HG03135 (cell line): ENCODE results near the gene CELSR3.

ENCODE experiments used
- ATAC-seq: cut with Tn5 transposase; IDR thresholded peaks from one replicate; pipeline ENCODE4 v1.9.1; 2021; ENCODE audit warnings: mild to moderate bottlenecking, moderate library complexity; ENCODE audit not compliant: unreplicated experiment

Gene CELSR3

GRCh38 chr3:48636149-48636655 lies 26.5 kb downstream of the CELSR3 start:
- ATAC-seq, result no peak

DNA sequence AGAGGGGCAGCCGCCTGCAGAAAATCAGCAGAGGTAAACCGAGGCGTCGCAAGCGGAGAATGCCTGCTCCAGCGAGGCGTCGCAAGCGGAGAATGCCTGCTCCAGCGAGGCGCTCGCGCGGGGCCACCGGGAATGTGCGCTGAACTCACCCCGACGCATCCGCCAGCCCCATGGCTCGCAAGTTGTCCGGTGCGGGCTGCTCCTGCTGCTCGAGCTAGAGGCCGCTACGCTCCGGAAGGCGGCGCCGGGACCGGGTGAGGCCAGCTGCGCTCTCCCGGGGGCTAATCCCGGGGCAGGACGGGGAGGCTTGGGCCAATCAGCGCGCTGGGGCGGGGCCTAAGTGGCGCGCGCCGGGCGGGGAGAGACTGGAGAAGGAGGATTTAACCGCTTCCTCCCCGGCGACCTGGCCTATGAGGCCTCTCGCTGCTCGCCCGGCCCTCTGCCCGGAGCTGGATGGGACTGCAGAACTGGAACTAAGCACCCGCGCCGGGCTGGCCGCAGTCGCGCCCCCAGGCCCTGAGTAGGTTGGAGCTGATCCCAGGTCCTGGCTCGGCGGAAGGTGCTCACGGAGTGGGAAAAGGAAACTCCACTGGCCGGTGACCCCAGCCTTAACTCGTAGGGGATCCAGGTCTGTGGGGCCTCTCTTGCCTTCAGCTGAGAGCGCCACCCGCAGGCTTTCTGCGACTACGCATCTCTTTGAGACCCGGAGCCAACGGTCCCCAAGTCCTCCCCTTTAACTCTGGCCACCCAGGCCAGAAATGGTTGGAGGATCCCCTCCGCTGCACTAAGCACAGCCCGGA lies 27.3 kb downstream of the CELSR3 start, which contains the start of gene SLC26A6:
TSS of gene SLC26A6 (minus strand) at position 240 of the 800 bp plus-strand sequence. CDS start at position 172, 68 bp downstream.
- peak; percentile 88 for ATAC-seq

GRCh38 chr3:48634661-48635221 lies 27.9 kb downstream of the CELSR3 start:
- ATAC-seq, result peak; percentile 21

- no peak for ATAC-seq
These were observed 28.9 kb downstream of the CELSR3 start for GRCh38 chr3:48633743-48634142.

- no peak for ATAC-seq
These were observed 29.4 kb downstream of the CELSR3 start for GRCh38 chr3:48633256-48633655.

DNA sequence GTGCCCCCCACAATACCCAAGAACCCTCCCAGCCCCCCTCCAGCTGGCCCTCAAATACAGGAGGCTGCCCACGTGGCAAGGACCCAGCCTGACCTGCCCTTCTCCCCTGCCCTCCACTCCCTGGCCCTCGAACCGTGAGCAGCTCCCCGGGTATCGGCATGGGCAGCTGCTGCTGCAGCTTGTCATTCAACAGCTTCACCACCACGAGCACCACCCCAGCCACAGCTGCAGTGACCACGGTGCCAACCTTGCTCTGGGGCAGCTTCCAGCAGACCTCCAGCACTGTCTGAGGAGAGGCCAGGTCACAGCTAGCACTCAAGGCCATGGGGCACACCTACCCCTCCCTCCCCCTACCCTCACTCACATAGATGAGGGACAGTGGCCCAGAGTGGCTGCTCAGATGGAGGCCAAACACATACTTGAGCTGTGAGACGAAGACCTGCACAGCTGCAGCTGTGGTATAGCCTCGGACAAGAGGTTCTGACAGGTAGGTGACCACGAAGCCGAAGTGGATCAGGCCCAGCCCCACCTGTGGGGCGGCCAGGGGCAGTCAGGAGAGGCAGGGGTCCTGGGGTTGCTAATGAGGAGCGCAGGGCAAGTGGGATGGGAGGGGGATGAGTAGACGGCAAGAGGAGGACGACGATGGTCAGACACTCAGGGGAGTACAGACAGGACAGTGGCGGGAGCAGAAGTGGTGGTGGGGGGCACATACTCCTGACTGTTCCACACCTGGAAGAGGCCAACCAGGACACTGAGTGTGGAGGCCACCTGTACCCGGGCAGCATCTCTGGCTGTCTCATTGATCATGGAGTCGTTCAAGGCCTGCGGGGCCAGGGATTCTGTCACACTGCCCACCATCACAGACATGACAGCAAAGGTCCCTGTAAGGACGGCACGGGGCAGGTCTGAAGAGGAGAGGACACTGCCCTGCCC lies 30.9 kb downstream of the CELSR3 start:
- ATAC-seq, result no peak

GRCh38 chr3:48630833-48631232 lies 31.9 kb downstream of the CELSR3 start:
- no peak for ATAC-seq

DNA sequence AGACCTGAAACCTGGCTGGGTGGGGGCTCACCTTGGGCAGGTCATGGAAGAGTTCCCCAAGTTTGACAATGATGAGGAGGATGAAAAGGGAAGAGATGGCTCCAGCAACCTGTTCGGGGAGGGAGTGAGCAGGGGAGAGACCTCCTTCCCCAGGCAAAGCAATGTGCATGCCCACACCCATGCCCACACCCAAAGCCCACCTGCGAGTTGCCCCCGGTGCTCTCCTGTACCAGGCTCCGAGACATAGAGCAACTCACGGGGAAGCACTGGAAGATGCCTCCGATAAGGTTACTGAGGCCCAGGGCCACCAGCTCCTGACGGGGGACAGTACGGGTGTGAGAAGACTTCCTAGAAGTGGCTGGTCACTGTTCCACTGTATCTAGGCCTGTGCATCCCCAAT lies 32.3 kb downstream of the CELSR3 start:
- no peak for ATAC-seq

DNA sequence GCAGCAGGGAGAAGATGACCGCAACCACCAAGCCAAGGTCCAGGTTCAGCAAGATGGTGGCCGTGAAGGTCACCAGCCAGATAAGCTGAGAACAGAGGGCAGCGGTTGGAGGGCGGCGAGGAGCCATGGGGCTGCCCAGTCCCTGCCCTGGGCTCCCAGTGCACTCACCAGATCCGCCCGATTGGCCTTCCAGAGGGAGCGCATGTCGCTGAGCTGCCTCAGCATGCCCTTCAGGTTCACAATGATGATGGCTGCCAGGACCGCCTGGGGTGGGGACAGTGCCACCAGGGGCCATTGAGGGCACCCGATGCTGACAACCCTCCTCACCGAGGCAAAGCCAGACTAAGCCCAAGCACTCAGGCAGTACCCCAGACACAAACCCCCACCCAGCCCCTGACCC lies 32.8 kb downstream of the CELSR3 start:
- no peak for ATAC-seq

GRCh38 chr3:48628277-48629017 lies 34.2 kb downstream of the CELSR3 start:
- ATAC-seq, result no peak

DNA sequence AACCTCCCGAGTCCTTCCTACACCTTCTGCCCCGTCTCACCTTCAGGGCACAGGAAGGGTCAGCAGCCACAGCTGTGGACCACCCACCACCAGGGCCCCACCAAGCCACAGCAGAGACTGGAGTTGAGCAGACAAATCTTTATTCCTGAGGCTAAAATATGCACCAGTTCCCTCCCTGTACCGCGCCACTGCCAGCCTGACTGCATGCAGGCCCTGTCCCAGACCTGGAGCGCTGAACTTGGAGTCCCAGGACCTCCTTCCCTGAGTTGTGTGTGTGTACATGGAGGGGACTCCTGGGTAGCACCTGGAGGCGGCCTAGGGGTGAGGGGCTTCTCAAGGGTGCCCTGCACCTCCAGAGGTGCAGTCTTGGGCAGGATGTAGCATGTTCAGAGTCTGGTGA lies 37.1 kb downstream of the CELSR3 start:
- ATAC-seq, result no peak

GRCh38 chr3:48624767-48625166 lies 37.9 kb downstream of the CELSR3 start:
- ATAC-seq, result no peak

DNA sequence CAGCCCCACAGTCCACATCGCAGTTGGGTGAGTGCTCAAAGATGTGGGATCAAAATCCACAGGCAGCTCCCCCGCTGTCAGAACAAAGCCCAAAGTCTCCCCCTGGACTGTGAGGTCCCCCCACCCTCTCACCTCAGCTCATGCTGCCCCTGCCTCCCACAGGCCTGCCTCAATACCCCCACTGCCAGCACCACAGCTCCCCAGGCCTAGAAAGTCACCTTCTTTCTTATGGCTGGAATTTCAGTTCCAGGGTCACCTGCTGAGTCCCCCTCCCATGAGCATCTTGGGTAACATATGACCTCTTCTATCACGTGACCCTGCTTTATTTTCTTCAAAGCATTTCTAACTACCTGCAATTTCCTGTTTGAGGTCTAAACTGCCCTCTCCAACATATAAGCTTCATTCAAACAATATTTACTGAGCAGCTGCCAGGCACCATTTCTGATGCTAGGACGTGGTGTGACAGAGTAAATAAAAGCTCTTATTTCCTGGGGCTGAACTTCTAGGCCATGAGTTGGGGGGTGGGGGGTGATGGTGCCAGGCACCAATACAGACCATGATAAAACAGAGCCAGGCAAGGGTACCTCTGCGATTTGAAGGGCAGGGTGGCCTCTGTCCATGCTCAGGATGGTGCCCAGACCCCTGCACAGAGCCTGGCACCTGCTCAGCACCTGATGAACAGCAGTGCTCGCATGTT lies 38.7 kb downstream of the CELSR3 start:
- no peak for ATAC-seq

- ATAC-seq, result no peak
These were observed 41.2 kb downstream of the CELSR3 start, which contains the start of gene TMEM89 for GRCh38 chr3:48621461-48621869. Gene TMEM89 (minus strand): TSS chr3:48621769. CDS start chr3:48621756, 13 bp downstream.

GRCh38 chr3:48619541-48620524 lies 42.9 kb downstream of the CELSR3 start:
- no peak for ATAC-seq

DNA sequence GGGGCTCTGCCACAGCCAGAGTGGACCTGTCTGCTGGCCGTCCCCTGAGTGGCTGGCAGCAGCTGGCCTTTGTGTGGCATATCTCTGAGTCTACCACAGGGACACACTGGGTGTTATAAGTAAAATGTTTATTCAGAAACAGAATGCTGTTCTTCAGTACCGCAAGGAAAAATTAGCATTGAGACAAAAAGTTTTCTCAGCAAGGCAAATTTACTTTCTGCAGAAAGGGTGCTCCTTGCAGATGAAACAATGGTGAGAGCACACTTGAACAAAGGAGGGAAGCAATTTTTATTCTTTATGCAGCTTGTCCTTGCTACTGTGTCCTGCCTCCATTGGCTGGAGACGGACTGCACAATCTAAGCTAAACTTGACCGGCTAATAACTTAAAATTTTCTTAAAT lies 45.1 kb downstream of the CELSR3 start:
- no peak for ATAC-seq

DNA sequence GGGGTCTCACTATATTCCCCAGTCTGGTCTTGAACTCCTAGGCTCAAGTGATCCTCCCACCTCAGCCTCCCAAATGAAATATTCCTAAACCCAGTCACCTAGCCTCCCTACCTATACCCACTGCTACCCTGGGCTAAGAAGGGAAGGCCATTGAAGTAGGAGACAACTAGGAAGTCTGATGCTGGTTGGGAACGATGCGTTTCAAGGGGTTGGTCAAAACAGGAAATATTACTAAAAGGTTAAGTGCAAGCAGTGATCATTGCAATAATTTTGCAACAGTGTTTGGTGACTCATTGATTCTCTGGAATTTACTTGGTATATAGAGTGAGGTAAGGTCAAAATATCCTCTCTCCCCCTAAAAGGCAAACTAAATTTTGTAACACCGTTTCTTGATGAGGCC lies 48.6 kb downstream of the CELSR3 start:
- ATAC-seq, result no peak

DNA sequence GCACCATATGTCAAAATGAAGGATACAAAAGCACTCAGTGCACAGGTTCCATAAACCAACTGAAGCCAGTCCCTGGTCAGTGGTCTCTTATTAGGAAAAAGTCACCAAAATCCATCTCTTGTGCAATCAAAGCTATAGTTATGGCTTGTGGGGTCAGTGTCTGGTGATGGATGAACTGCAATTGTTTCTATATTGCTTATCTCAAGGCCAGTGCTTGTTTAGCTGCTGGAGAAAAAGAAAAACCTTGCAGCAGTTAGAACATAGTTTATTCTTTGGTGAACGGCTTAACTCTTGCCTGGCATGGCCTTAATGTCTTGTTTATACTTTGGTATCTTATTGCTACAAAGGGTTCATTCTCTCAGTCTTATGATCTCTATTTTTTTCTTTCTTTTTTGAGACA lies 50.4 kb downstream of the CELSR3 start:
- no peak for ATAC-seq
